KMS-11 (cell line): ENCODE data around the gene ASCC1.

Experiments used
- H2AFZ ChIP-seq: fragments of 200-600 bp; sonication (generic); 2 replicates; pipeline ENCODE4 v1.6.1; 2016; ENCODE audit warnings: antibody characterized with exemption, mixed run types, low read depth
- H3K27ac ChIP-seq: fragments of 200-600 bp; sonication (generic); 2 replicates; pipeline ENCODE4 v1.6.1; 2016; ENCODE audit warnings: mild to moderate bottlenecking, mixed run types
- H3K27me3 ChIP-seq: fragments of 200-600 bp; sonication (generic); 2 replicates; pipeline ENCODE4 v1.6.1; 2017; ENCODE audit warnings: mild to moderate bottlenecking, low read depth, mixed run types, moderate library complexity; ENCODE audit not compliant: insufficient read depth
- H3K36me3 ChIP-seq: fragments of 200-600 bp; sonication (generic); 2 replicates; pipeline ENCODE4 v1.6.1; 2017; ENCODE audit warnings: mild to moderate bottlenecking, mixed run types; ENCODE audit not compliant: insufficient read depth
- H3K4me1 ChIP-seq: fragments of 200-600 bp; sonication (generic); 2 replicates; pipeline ENCODE4 v1.6.1; 2016; ENCODE audit warnings: mild to moderate bottlenecking, low read depth, mixed run types; ENCODE audit not compliant: poor library complexity, severe bottlenecking
- H3K4me2 ChIP-seq: fragments of 200-600 bp; sonication (generic); 2 replicates; pipeline ENCODE4 v1.7.0; 2016; ENCODE audit warnings: mild to moderate bottlenecking, mixed run types
- H3K4me3 ChIP-seq: fragments of 200-600 bp; sonication (generic); IDR thresholded peaks from 2 replicates; pipeline ENCODE4 v1.6.1; 2017; ENCODE audit warnings: low read depth, low read length, mixed read lengths; ENCODE audit not compliant: insufficient read depth
- H3K79me2 ChIP-seq: fragments of 200-600 bp; sonication (generic); 2 replicates; pipeline ENCODE4 v1.6.1; 2016; ENCODE audit warnings: low read depth, mixed run types; ENCODE audit not compliant: insufficient read depth
- H3K9ac ChIP-seq: fragments of 200-600 bp; sonication (generic); 2 replicates; pipeline ENCODE4 v1.6.1; 2016; ENCODE audit warnings: mild to moderate bottlenecking, mixed run types
- H4K20me1 ChIP-seq: fragments of 200-600 bp; sonication (generic); 2 replicates; pipeline ENCODE4 v1.6.1; 2016; ENCODE audit warnings: mild to moderate bottlenecking, mixed run types; ENCODE audit not compliant: insufficient read depth
- TF ChIP-seq, protein P1 (sequence below): fragments of 200-600 bp; sonication (generic); conservative IDR thresholded peaks from 2 replicates; pipeline ENCODE4 v1.6.1; 2017; ENCODE audit warnings: low read depth, mild to moderate bottlenecking, antibody characterized with exemption, low read length, moderate library complexity, mixed read lengths

Gene ASCC1

DNA sequence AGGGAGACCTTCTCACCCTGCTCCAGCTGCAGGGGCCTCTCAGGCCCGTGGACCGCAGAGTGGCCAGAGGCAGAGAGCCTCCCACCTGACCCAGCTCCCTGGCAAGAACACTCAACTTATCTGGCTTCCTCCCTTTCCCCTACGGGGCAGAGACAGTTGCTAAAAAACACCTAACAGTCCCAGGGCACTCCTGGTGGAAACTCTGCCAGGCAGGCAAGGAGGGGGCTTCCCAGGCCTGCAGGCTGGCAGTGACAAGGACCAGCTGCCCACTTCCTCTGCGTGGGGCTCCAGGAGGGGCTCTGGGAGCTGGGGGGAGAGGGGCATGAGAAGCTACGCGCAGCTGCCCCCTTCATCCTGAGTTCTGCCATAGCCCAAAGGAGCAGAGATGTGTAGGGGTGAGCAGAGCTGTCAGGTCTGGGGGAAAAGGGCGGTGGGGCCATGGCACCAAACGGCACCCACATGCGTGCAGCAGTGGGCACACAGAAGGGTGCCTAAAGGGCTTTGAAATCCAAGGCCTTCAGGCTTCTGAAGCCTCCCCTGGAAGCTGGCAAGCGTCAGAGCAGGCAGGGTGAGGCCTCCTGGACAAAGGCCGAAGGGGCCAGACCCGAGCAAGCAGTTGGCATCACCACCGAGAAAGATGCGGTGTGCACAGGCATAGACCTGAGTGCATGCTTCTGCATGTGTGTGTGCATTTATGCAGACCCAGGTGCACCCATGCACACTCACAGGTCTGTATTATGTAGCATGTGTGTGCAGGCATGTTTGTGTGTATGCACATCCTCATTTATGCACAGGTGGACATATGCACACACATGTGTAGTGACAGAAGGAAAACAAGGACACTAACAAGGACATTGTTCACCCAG is 142.1 kb downstream of the ASCC1 start:
- TF ChIP-seq, protein P1, sequence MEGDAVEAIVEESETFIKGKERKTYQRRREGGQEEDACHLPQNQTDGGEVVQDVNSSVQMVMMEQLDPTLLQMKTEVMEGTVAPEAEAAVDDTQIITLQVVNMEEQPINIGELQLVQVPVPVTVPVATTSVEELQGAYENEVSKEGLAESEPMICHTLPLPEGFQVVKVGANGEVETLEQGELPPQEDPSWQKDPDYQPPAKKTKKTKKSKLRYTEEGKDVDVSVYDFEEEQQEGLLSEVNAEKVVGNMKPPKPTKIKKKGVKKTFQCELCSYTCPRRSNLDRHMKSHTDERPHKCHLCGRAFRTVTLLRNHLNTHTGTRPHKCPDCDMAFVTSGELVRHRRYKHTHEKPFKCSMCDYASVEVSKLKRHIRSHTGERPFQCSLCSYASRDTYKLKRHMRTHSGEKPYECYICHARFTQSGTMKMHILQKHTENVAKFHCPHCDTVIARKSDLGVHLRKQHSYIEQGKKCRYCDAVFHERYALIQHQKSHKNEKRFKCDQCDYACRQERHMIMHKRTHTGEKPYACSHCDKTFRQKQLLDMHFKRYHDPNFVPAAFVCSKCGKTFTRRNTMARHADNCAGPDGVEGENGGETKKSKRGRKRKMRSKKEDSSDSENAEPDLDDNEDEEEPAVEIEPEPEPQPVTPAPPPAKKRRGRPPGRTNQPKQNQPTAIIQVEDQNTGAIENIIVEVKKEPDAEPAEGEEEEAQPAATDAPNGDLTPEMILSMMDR, result no peak
- no peak overlapping the region for H3K4me2 ChIP-seq
- H2AFZ ChIP-seq, result no peak overlapping the region
- H3K79me2 ChIP-seq, result no peaks in the 10 kb centered on the region
- no peaks in the 10 kb centered on the region for H3K36me3 ChIP-seq
- no peaks in the 10 kb centered on the region for H3K4me1 ChIP-seq
- H3K4me3 ChIP-seq, result no peak overlapping the region
- H3K27me3 ChIP-seq, result no peaks in the 10 kb centered on the region
- H4K20me1 ChIP-seq, result no peaks in the 10 kb centered on the region
- H3K9ac ChIP-seq, result no peak overlapping the region
- H3K27ac ChIP-seq, result no peak overlapping the region

DNA sequence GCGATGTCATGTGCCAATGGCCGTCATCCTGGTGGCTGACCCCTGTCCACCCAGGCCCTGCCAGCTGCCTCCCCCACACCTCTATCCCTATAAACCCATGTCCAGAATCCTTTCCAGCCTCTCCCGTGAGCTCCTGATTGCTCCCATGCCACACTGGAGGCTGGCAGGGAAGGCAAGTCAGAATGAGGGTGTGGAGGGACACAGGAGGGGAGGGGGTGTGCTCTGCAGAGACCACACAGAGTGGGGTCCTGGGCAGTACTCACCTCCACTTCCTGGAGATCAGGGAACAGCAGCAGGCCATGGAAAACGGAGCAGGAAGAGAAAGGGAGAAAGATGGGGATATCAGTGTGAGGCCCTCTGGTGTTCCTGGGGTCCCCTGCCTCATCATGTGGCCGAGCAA is 143.4 kb downstream of the ASCC1 start:
- TF ChIP-seq, protein P1, result no peak
- no peak overlapping the region for H3K27ac ChIP-seq

DNA sequence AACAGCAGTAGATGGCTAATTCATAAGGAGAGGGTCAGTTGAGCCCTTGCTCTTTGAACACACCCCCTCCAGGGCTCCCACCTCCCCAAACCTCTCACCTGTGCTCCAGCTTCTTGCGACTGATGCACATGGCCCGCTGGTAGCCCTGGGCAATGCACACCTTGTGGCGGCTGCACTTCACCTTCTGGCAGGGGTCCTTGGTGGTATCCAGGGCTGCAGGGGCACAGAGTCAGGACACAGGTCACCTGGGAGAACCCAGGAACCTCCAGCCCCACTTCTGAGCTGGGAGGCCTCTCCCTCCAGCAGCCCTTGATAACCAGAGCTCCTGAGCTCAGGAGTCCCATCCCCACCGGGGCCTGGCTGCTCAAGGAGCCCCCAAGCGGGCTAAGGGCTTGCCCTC is 144.0 kb downstream of the ASCC1 start:
- Histone ChIP-seq H3K9ac (no peak overlapping the region), H3K27me3 (no peaks in the 10 kb centered on the region), H3K36me3 (no peaks in the 10 kb centered on the region), H3K4me1 (no peaks in the 10 kb centered on the region), H3K4me2 (no peak overlapping the region), H3K27ac (no peak overlapping the region), H3K4me3 (no peak overlapping the region), H4K20me1 (no peaks in the 10 kb centered on the region), H2AFZ (no peak overlapping the region), H3K79me2 (no peaks in the 10 kb centered on the region)
- TF ChIP-seq, protein P1, result no peak

More for the DNA sequence above, 143.4 kb downstream of the ASCC1 start:
- Histone ChIP-seq H3K4me2 (no peak overlapping the region), H3K36me3 (no peaks in the 10 kb centered on the region), H4K20me1 (no peaks in the 10 kb centered on the region), H3K27me3 (no peaks in the 10 kb centered on the region), H2AFZ (no peak overlapping the region), H3K4me3 (no peak overlapping the region), H3K9ac (no peak overlapping the region), H3K79me2 (no peaks in the 10 kb centered on the region), H3K4me1 (no peaks in the 10 kb centered on the region)

DNA sequence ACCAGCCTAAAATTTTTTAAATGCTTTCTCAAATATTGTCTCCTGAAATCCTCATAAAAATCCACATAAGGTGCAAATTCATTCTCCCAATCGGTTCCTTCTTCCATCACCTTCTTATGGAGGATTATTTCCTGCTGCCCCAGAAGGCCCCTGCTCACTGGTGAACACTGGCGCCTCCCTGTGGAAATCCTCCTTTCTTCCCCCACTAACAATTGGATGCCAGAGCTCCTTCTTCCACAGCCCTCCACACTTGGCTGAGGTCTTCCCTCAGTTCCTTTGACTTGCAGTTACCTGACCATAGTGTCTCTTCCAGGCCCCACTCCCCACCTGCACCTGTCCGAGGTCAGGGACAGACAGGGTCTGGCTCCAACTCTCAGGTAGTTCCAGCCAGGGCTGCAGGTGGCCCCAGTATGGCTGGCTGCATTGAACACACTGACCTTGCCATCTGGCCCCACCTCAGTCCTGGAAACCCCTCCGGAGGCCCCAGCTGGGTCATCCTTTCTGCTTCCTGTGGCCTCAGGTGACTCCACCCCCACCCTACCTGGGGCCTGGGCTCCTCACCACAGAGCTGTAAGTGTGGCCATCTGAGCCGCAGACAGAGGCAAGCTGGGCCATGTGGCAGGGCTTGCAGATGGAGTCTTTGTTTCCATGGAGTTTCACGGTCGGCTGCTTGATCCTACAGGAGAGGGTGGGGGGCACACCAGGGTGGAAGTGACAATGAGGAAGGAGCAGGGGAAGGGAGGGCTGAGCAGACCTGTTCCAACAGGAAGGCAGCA is 146.1 kb downstream of the ASCC1 start:
- TF ChIP-seq, protein P1, result no peak; the same call in 1 of the 2 replicates
- no peaks in the 10 kb centered on the region for H4K20me1 ChIP-seq
- no peaks in the 10 kb centered on the region for H3K79me2 ChIP-seq
- H3K4me1 ChIP-seq, result no peaks in the 10 kb centered on the region
- no peaks in the 10 kb centered on the region for H3K27me3 ChIP-seq
- no peak overlapping the region for H3K4me2 ChIP-seq
- no peak overlapping the region for H2AFZ ChIP-seq
- H3K27ac ChIP-seq, result no peak overlapping the region
- H3K9ac ChIP-seq, result no peak overlapping the region
- no peak overlapping the region for H3K4me3 ChIP-seq
- no peaks in the 10 kb centered on the region for H3K36me3 ChIP-seq
